Testis (tissue), 3 donors: ENCODE results near the gene FGF12. TPM values are rescaled to one million over a fixed set of nuclear protein-coding genes. Genes with fewer than 3 reads are reported as not detected.
"Not testable (repeated sequence)": the region's sequence is repeated elsewhere in the genome, so short reads cannot be mapped to it uniquely, and the experiment has no call there.

Experiments used
- DNase-seq: peaks from one replicate; pipeline ENCODE4 v3.0.0-alpha.2; 2019
- H3K27ac ChIP-seq, 2 donors: fragments of 200-600 bp; sonication (generic); one replicate each; pipeline ENCODE4 v1.5.1; 2019
- H3K27me3 ChIP-seq: fragments of 200-600 bp; sonication (generic); one replicate; pipeline ENCODE4 v1.5.1; 2019
- H3K36me3 ChIP-seq: fragments of 200-600 bp; sonication (generic); one replicate; pipeline ENCODE4 v1.5.1; 2017; ENCODE audit warnings: low read depth; ENCODE audit errors: missing control alignments
- H3K4me1 ChIP-seq: fragments of 200-600 bp; sonication (generic); one replicate; pipeline ENCODE4 v1.5.1; 2019
- H3K4me3 ChIP-seq, 2 donors: fragments of 200-600 bp; sonication (generic); one replicate each; pipeline ENCODE4 v1.5.1; 2017 to 2019
- H3K9me3 ChIP-seq: fragments of 200-600 bp; sonication (generic); one replicate; pipeline ENCODE4 v1.5.1; 2017
- POLR2A ChIP-seq: fragments of 450-650 bp; IDR thresholded peaks from one replicate; pipeline ENCODE4 v1.6.1; 2017; ENCODE audit warnings: antibody characterized with exemption, mild to moderate bottlenecking, moderate library complexity
- WGBS, 2 donors: methylation state at CpG; one replicate each; pipeline ENCODE4 v1.1.5; 2018; 5-methylcytosine and 5-hydroxymethylcytosine counted together
- intact Hi-C: fragments of 100-400 bp; cut with DNase I; formaldehyde crosslinking; loops from one replicate; pipeline ENCODE4 v1.15.1; 2023; ENCODE audit warnings: low total_unique reads
- polyA plus RNA-seq: library from polyadenylated mRNA; stranded (reverse); fragments of 350-450 nt; fragmentation: Illumina TruSeq; extraction: RNeasy Lipid Tissue Mini Kit (QIAGEN cat#74804); gene quantifications from one replicate; pipeline ENCODE4 v1.2.3, GENCODE V29; 2014; ENCODE audit warnings: low read depth, low replicate concordance; ENCODE audit not compliant: insufficient read depth
- total RNA-seq, 2 donors: library from RNA; depleted of rRNA; stranded (reverse); fragments of >200 nt; gene quantifications; one replicate each; pipeline ENCODE4 v1.2.3, GENCODE V29; 2016
- TF ChIP-seq, protein P1 (sequence below), 3 experiments: fragments of 450-650 bp in 2 of 3; fragments of 200-600 bp in 1 of 3; sonication (generic) in 1 of 3; IDR thresholded peaks; one replicate each; pipeline ENCODE4 v1.5.1; 2016 to 2019; ENCODE audit warnings: antibody characterized with exemption in 3 of 3, mild to moderate bottlenecking in 2 of 3, moderate library complexity in 1 of 3

FGF12 gene
- total and polyA plus RNA-seq, 3 donors from 2014 or later = 2.3 to 3.3 (median 3.0) TPM

DNA sequence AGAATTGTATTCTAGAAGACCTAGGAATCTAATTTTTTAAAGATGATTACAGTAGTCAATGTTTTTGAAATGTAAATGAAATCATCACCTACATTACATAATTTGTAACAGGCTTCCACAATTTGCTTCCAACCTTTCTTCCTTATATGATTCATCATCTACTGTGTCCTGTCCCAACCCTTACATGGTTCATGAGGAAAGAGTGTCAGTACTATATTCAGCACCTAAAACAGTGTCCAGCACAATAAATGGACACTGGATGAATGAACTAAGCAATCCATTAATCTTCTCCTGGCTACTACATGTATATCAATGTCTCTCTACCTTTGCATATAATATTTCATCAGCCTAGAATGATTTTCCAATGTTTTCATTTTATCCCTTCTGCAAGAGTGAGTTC, 12.2 kb downstream of the FGF12 start:
- Histone ChIP-seq H3K27me3 (no peaks in the 10 kb centered on the region), H3K9me3 (no peaks in the 10 kb centered on the region), H3K27ac (no peak overlapping the region), H3K36me3 (no peaks in the 10 kb centered on the region), H3K4me1 (no peaks in the 10 kb centered on the region), H3K4me3 (no peak overlapping the region)
- TF ChIP-seq, protein P1, sequence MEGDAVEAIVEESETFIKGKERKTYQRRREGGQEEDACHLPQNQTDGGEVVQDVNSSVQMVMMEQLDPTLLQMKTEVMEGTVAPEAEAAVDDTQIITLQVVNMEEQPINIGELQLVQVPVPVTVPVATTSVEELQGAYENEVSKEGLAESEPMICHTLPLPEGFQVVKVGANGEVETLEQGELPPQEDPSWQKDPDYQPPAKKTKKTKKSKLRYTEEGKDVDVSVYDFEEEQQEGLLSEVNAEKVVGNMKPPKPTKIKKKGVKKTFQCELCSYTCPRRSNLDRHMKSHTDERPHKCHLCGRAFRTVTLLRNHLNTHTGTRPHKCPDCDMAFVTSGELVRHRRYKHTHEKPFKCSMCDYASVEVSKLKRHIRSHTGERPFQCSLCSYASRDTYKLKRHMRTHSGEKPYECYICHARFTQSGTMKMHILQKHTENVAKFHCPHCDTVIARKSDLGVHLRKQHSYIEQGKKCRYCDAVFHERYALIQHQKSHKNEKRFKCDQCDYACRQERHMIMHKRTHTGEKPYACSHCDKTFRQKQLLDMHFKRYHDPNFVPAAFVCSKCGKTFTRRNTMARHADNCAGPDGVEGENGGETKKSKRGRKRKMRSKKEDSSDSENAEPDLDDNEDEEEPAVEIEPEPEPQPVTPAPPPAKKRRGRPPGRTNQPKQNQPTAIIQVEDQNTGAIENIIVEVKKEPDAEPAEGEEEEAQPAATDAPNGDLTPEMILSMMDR (IDR thresholded peaks at IDR 0.05) = no peak
- TF ChIP-seq POLR2A = no peak
- intact Hi-C loops = no loop called here
- DNase-seq = no peak

DNA sequence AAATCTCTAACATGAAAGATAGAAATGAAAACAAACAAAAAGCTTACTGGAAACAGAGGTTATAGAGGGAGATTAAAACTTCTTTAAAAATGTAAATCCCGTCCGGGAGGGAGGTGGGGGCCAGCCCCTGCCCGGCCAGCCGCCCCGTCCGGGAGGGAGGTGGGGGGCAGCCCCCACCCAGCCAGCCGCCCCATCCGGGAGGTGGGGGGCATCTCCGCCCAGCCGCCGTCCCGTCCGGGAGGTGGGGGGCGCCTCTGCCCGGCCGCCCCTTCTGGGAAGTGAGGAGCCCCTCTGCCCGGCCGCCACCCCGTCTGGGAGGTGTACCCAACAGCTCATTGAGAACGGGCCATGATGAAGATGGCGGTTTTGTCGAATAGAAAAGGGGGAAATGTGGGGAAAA, 16.2 kb downstream of the FGF12 start:
- WGBS, 2 donors = 76 to 88% methylated on average over 22 of the region's 22 CpGs
- H3K4me3 ChIP-seq, H3K9me3 ChIP-seq, H3K4me1 ChIP-seq, intact Hi-C loops, H3K27ac ChIP-seq, DNase-seq, H3K36me3 ChIP-seq, H3K27me3 ChIP-seq: not testable (repeated sequence)

DNA sequence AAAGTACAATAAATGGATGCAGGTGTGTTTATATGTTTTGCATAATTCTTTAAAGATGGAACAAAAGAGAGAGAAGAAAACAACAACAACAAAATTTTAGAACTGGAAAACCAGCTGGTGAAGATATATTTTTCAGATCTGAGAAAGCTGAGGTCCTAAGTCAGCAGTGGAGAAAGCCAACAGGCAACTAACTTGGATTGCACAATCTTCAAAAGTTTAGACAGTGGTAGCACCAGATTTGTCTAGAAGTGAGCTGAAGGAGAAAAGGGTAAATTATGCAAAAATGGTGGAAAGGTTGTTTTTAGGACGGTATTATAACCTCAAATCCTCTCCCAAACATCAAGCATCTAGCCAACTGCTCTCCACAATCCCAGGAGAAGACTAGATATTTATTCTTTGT, 17.0 kb downstream of the FGF12 start:
- H3K36me3 ChIP-seq = no peaks in the 10 kb centered on the region
- DNase-seq = no peak
- WGBS, 2 donors = 53 to 63% methylated on average over 1 of the region's 1 CpG
- TF ChIP-seq, protein P1 (IDR thresholded peaks at IDR 0.05) = no peak
- TF ChIP-seq POLR2A = no peak
- H3K27ac ChIP-seq = no peak overlapping the region
- H3K4me3 ChIP-seq = no peak overlapping the region
- H3K4me1 ChIP-seq = no peaks in the 10 kb centered on the region
- no peaks in the 10 kb centered on the region for H3K27me3 ChIP-seq
- intact Hi-C loops = no loop called here
- no peaks in the 10 kb centered on the region for H3K9me3 ChIP-seq

DNA sequence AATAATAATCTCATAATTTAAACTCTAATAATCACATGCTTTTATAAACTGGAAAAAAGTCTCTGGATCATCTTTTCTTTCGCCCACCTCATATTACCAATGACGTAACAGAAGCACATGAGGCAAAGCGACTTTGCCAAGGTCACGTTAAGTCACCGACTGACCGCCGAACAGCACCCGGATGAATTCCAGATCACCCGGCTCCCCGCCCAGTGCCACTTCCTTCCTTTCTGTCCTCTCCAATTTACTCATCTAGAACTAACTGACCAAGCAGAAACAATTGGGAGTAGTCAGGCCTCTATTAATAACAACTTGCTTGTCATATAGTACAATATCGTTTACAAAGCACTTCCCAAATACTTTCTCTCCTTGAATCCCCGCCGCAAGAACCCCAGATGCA, 21.1 kb downstream of the FGF12 start:
- TF ChIP-seq, protein P1 (IDR thresholded peaks at IDR 0.05) = no peak
- TF ChIP-seq POLR2A = no peak
- WGBS, 2 donors = 93 to 96% methylated on average over 13 of the region's 13 CpGs

DNA sequence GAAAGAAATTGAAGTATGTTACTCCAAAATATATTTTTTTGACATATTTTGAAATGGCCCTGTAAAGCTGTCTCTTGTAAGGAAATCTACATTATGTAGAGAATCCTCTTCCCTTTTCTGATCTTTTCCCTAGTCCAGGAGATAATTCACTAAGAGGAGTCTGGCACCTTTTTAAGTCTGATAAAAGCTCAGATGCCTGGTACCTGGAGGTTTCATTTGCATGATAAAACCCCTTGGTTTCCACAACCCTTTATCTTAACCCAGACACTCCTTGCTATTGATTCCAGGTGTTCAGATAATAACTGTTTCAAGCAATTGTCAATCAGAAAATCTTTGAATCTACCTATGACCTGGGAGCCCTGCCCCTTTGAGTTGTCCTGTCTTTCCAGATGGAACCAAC, 26.5 kb downstream of the FGF12 start:
- TF ChIP-seq, protein P1 (IDR thresholded peaks at IDR 0.05) = no peak
- no peak for TF ChIP-seq POLR2A
- no peak overlapping the region for H3K4me3 ChIP-seq
- intact Hi-C loops = no loop called here
- H3K4me1 ChIP-seq = no peaks in the 10 kb centered on the region
- no peak overlapping the region for H3K27ac ChIP-seq
- no peak for DNase-seq
- H3K9me3 ChIP-seq = no peaks in the 10 kb centered on the region
- no peaks in the 10 kb centered on the region for H3K27me3 ChIP-seq
- no peaks in the 10 kb centered on the region for H3K36me3 ChIP-seq

More for the DNA sequence above, 21.1 kb downstream of the FGF12 start:
- Histone ChIP-seq H3K36me3 (no peaks in the 10 kb centered on the region), H3K27ac (no peak overlapping the region), H3K4me1 (no peaks in the 10 kb centered on the region), H3K27me3 (no peaks in the 10 kb centered on the region), H3K4me3 (no peak overlapping the region), H3K9me3 (no peaks in the 10 kb centered on the region)
- intact Hi-C loops = no loop called here
- DNase-seq = no peak
